Measurements from ENCODE around the gene AKAP12.

DNA sequence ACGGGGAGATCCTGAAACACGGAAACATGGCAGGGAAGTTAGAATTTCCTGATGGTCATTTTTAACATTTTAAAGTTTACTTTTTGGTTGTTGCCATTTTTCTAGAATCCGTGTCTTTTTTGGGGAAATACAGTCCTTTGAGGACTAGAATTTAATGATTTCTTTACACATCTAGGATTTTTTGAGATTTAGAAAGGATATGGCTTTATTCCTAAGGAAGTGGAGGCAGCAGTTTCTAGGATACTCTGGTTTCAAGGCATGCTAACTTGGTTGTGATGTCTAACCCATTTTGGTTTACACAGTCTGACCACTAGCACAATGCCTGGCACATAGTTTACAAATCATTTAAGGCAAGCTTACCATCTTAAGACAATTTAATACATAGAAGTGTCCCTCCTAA is 152.7 kb downstream of the AKAP12 start:
- TF ChIP-seq, protein P1, sequence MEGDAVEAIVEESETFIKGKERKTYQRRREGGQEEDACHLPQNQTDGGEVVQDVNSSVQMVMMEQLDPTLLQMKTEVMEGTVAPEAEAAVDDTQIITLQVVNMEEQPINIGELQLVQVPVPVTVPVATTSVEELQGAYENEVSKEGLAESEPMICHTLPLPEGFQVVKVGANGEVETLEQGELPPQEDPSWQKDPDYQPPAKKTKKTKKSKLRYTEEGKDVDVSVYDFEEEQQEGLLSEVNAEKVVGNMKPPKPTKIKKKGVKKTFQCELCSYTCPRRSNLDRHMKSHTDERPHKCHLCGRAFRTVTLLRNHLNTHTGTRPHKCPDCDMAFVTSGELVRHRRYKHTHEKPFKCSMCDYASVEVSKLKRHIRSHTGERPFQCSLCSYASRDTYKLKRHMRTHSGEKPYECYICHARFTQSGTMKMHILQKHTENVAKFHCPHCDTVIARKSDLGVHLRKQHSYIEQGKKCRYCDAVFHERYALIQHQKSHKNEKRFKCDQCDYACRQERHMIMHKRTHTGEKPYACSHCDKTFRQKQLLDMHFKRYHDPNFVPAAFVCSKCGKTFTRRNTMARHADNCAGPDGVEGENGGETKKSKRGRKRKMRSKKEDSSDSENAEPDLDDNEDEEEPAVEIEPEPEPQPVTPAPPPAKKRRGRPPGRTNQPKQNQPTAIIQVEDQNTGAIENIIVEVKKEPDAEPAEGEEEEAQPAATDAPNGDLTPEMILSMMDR (IDR thresholded peaks at IDR 0.05), result no peak
- TF ChIP-seq EZH2 (IDR thresholded peaks at IDR 0.05), result no peak
